NCI-H2227 treated with DMSO at 0.1 percent for 48 hours (cell line): Measurements from ENCODE around the gene FGF5.
"Not testable (repeated sequence)": the region's sequence is repeated elsewhere in the genome, so short reads cannot be mapped to it uniquely, and the experiment has no call there.

ENCODE experiments used
- DNase-seq: peaks from one replicate; lab custom pipeline; 2025; lab: John Stamatoyannopoulos, UW

FGF5 gene

GRCh38 chr4:80254114-80254513 is 12.3 kb upstream of the FGF5 start:
- DNase-seq, result no peak

- DNase-seq, result no peak
Observed at GRCh38 chr4:80255329-80256095, 11.0 kb upstream of the FGF5 start.

- DNase-seq, result no peak
Observed at GRCh38 chr4:80257851-80258250, 8.6 kb upstream of the FGF5 start.

- no peak for DNase-seq
Observed at GRCh38 chr4:80259012-80259411, 7.5 kb upstream of the FGF5 start.

GRCh38 chr4:80259817-80260216 is 6.6 kb upstream of the FGF5 start:
- no peak for DNase-seq

GRCh38 chr4:80261989-80262600 is 4.4 kb upstream of the FGF5 start:
- DNase-seq, result no peak

- DNase-seq, result no peak
Observed at GRCh38 chr4:80263541-80264351, 2.7 kb upstream of the FGF5 start.

GRCh38 chr4:80264352-80264647 is 2.2 kb upstream of the FGF5 start:
- DNase-seq, result no peak

GRCh38 chr4:80264825-80265224 is 1.6 kb upstream of the FGF5 start:
- no peak for DNase-seq

GRCh38 chr4:80265571-80266252 is 752 bp upstream of the FGF5 start:
- no peak for DNase-seq

- no peak for DNase-seq
Observed at GRCh38 chr4:80266902-80267380, 477 bp downstream of the FGF5 start.

GRCh38 chr4:80268081-80268823 is 1.8 kb downstream of the FGF5 start:
- DNase-seq, result no peak

- DNase-seq, result no peak
Observed at GRCh38 chr4:80268936-80269335, 2.5 kb downstream of the FGF5 start.

- no peak for DNase-seq
Observed at GRCh38 chr4:80270321-80270720, 3.9 kb downstream of the FGF5 start.

- DNase-seq, result no peak
Observed at GRCh38 chr4:80270868-80271267, 4.4 kb downstream of the FGF5 start.

- DNase-seq, result no peak
Observed at GRCh38 chr4:80271801-80272200, 5.3 kb downstream of the FGF5 start.

- no peak for DNase-seq
Observed at GRCh38 chr4:80276931-80277330, 10.5 kb downstream of the FGF5 start.

- no peak for DNase-seq
Observed at GRCh38 chr4:80279751-80280150, 13.3 kb downstream of the FGF5 start.

- DNase-seq, result no peak
Observed at GRCh38 chr4:80286451-80286850, 20.0 kb downstream of the FGF5 start.

GRCh38 chr4:80290665-80291064 is 24.2 kb downstream of the FGF5 start:
- DNase-seq, result not testable (repeated sequence)

GRCh38 chr4:80294206-80294605 is 27.7 kb downstream of the FGF5 start:
- DNase-seq, result no peak

GRCh38 chr4:80295336-80295735 is 28.9 kb downstream of the FGF5 start:
- no peak for DNase-seq
